Stimulated activated CD4-positive, alpha-beta T cell treated with anti-CD3 and anti-CD28 coated beads, Interleukin-15, amount 100 ng/mL, for 48 hours (primary cell): Measurements from ENCODE around the gene MYORG.

ENCODE experiments used
- DNase-seq, 2 donors: peaks; one replicate each; pipeline ENCODE4 v3.0.0-alpha.2; 2020; ENCODE audit warnings: low read depth in 2 of 2

MYORG gene

DNA sequence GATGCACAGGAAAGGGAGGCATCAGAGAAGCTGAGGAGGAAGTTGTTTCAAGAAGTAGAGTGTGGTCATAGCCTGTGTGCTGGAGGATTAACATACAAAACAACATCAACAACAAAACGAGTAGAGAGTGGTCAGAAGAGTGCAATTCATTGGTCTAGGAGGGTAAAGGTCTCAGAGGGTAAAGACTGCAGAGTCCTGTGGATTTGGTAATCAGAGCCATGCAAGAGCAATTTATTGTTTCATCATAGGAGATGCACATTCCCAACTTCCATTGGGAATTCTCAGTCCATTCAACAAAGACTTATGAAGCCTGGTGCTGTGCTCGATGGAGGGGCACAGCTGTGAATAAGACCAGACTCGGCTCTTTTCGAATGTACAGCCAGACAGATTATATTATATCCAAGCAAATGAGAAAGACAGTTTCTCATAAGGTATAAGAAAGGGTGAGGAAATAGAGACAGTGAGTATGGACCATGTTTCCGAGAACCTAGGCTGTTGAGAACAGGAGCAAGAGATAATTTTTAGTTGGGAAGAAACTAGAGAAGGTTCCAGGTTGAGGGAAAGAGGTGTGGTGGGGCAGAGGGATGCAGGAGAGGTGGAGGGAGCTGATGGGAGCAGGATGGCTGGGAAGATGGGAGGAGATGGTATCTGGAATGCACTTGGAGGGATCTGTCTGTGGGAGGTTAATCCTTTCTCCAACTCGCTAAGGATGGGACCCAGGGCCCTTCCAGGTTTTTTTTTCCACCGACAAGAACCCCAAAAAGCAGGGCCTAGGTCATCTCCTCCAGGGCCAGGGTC is 7.9 kb upstream of the MYORG start:
- DNase-seq: no peak

DNA sequence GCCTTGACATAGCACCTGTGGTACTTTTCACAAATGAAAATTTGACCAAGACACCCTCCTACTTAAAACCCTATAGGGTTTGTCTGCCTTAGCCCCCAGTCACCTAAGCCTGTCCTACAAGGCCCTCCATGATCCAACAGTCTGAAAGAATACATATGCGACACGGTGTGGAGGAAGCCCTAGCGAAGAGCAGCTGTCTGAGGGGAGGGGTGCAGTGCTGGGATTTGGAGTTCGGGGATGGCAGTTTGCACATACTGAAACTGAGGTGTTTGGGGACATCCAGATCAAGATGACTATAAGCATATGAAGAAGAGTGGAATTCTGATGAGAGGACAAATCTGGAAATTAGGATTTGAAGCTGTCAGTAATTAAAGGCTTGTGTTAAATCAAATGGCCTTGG is 7.2 kb upstream of the MYORG start:
- DNase-seq: no peak

DNA sequence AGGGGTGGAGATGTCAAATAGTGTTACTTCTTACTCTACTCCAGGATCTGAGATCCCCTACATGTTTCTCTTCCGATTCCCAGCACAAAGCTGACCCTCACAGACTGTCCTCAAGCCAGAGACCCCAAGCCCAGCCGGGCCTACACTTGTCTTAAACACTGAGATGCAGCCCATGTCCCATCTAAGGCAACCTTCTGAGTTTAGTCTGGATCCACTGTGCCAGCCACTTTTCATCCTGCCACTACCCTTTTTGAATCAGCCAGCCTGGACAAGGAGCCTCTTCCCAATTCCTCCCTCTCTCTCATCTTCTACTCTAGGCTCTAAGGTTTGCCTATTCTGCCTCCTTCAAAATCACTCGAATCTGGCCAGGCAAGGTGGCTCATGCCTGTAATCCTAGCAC is 6.2 kb upstream of the MYORG start:
- no peak for DNase-seq

DNA sequence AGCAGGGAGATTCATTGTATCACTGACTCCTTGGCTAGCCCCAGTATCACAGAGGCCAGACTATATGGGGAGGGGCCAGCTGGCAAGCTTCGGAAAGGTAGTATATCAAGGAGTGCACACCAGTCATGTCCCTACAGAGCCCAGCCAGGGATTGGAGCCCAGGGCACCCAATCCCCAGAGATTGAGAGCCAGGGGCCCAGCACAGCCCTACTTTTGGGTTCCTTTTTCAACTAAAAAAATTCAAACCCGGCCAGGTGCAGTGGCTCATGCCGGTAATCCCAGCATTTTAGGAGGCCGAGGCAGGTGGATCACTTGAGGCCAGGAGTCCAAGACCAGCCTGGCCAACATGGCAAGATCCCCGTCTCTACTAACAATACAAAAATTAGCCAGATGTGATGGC is 5.4 kb upstream of the MYORG start:
- DNase-seq: no peak

DNA sequence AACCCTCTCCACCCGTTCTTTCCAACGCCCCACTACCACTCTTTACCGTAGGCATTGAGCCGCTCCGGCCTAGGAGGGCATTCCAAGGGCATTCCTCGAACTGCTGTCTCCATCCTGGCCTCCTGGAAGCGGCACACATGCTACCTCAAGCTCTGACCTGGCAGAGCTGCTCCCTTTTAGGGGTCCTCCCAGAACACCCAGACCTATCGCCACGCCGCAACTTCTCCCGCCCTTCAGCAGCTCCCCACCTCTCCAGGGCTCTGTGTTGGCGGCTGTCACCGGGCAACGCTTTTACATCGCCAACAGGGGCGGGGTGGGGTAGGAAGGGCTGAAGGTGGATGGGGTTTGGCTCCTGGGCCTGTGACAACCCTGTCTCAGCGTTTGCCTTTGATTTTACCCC is 4.6 kb upstream of the MYORG start:
- DNase-seq: no peak

DNA sequence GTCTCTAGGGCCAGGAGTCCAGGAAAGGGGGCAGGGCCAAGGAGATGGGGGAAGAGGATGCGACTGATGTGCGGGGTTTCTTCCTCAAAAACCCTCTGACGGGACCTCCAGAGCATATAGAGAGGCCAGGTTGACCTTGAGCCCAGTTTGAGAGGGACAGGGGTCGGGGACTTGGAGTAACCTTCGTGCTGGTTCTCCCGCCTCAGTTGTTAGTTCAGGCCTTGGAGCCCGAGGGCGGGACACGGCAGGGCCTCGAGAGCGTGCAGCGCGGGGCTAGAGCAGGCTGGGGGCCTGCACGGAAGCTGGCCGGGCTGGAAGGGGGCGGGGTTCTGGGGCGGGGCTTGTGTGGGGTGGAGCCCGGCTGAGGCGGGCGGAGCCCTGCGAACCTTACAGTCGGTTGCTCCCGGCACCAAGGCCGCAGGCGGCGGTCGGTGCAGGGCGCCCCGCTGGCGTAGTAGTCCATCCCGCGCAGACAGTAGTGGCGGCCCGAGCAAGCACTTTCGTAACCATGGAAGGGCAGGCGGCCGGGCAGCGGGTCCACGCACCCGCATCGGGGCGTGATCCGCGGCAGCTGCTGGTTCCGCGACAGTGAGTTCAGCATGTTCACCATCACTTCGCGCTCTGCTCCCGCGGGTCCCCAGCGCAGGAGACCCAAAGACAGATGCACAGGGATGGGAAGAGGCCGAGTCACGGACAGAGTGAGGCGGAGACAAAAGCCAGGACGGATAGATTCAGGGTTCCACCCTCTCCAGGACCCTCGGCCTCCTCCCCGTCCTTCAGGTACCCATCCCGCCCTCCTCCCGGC is 4.0 kb upstream of the MYORG start:
- DNase-seq: peak; percentile 54 to 72

DNA sequence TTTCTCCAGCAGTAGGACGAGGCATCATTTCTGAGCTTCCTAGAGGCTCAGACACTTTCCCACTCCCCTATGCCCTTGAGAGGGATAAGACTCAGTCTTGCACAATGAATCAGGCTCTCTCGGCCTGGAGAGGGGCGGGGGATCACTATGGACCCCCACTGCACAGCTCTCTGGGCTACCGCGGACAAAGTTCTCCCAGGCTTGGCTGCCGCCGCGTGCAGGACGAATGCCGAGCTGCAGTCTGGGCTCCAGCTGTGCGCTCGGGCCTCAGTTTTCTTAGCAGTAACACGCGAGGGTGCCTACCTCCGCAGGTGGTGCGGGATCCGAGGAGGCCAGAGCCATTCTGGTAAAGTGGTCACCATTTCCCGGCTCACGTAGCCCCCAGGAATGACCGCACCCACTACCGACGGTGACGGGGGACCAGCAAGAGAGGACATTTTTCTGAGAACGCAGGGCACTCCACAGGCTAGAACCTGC is 3.4 kb upstream of the MYORG start:
- no peak for DNase-seq

DNA sequence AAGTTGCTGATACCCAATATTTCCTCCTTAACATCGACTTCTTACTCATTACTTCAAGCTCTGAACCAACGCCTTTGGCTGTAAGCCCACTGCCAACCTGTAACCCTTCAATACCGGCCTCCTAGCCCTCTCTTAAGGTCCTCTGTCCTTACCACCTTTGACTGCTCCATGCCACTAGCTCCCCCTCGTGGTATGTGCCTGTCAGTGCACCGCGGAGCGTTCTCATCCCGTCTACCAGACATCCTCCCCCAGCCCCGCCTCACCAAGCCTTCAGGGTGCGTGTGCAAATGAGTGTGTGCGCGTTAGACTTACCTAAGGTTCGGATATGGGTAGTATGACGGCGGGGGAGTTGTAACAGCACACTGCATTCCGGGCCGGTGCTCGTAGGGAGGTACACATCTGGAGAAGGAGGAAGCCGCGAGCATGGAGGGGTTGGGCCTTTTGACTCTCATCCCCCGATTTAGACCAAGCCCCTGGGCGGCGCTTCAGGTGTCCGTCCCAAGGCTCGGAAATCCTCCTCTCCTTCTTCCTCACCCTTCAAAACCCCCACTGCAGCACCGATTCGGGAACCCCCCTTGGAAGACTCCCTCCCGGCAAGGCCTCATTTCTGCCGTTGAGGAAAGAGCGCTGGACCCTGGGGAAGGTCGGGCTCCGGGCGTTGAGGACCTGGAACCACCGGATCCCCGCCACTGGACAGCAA is 2.8 kb upstream of the MYORG start:
- DNase-seq: peak; percentile 83 to 91

DNA sequence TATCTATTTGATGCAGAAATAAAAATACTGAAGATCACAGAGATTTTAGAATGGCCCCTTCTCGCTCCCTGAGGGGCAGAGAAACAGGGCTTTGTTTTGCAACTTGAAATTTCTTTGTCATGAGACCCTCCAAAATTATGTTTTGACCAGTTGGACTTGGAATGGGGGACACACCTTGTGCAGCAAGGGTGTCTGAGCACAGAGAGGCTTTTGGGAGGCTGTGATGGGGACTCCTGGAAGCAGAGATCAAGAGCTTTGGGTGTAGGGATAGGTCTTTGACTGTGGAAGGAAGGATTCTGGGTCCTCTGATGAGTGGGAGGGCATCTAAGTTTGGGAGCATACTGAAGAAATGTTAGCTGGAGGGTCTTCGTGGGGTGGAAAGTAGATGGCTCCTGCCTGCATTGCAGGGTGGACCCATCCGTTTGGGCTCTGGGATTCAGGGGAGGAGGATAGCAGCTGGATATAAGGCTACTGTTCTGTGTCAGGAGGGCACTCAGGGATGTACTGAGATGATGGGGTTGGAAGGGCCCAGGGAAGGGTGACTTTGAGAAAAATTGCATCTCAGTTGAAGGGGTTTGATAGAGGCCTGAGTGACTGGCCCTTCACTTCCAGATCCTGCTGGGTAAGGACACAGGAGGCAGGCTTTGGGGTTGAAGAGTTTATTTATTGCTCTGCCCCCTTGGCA is 1.8 kb upstream of the MYORG start:
- no peak for DNase-seq

DNA sequence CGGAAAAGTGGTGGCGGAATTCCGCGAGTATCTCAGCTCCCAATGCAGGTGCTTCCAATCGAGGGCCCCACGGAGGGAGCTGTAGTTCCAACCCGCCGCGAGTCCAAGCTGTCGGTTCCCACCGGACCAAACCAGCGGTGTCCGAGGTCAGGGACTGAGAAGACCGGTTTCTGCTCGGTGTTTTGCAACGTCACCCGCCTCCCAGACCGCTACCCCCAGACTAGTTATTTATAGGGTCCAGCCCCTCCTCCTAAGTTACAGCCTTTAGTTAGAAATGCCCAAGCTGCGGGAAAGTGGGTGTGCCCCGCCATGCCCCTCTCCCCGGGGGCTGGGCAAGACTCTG is 677 bp upstream of the MYORG start:
- DNase-seq: no peak

DNA sequence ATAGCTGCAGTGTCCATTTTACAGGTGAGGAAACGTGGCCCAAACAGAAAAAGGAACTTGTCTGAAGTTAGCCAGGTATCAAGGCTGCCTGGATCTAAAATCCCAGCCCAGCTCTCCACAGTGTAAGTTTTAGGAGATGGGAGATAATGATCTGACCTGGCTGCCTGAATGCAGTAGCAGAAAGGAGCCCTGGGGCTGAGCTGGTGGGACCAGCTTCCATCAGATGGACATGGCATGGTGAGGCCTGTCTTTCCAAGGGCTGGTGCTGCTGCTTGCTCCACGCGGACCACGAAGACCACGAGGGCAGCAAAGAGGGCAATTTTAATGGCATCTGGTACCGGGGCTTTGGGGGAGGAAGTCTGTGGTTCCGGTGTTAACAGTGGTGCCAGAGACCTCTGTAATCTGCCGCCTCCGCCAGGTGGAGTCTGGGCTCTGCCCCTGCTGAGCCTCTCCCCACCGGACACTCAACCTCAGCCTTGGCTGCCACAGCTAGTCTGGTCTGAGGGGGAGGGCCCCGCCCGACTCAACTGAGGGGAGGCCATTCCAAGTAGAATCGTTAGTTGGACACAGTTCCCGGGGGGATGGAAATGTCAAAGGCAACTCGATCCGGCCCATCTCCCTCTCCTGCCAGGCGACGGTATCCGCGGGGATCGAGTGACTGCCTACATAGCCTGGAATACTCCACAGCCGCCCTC is 650 bp downstream of the MYORG start:
- no peak for DNase-seq

DNA sequence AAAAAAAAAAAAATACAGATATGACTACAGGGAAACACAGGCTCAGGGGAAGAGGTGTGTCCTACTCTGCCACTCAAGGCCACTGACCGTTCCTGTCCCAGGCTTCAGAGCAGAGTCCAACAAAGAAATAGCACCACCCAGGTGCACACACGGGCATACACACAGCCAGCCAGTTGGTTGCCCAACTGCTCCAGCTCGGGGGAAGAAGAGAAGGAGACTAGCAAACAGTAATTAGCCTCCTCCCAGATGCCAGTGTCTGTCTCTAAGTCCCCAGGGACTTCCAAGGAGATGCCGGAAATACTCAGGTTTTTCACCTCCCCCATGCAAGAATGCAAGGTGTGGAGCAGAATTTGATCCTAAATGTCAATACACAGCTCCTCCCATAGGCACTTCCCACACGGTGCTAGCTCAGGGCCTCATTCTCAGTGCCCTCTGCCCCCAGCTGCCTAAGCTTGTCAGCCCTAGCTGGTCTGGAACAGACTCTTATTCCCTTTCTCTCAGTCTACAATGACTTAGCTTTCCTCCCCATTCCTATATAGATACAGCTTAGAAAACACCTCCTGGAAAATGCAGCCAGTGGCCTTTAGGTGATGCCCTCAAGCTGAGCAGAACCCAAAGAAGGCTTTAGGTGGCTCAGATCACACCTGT is 1.7 kb downstream of the MYORG start:
- DNase-seq: no peak

DNA sequence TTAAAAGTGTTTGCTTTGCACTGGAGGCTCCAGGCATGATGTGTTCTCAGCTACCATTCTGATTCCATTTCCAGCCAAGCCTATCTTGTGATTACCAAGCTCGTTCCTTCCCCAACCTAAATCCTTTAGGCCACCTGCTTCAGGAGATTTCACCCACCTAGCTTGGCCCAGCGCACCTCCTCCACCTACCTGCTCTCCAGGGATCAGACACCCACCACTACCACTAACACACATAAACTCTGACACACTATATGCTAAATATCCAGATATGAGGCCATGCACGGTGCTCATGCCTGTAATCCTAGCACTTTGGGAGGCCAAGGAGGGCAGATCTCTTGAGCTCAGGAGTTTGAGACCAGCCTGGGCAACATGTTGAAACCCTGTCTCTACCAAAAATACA is 2.4 kb downstream of the MYORG start:
- no peak for DNase-seq

DNA sequence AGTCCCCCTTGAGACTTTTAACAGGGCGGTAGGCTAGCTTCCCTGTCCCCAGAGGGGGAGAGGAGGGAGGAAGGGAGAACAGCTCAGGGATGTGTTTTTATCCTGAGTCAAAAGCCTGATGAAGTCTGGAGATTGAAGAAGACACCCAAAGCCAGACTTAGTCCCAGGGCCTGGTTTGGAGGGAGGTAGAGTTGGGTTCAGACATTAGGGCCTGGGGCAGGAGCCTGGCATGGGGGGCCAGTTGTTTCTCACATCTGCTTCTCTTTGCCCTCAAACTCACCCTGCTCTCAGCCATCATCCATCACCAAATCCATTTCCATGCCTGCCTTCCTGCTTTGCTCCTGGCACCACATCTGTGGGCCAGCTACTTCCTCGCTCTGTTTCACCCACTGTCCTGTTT is 2.9 kb downstream of the MYORG start:
- no peak for DNase-seq

DNA sequence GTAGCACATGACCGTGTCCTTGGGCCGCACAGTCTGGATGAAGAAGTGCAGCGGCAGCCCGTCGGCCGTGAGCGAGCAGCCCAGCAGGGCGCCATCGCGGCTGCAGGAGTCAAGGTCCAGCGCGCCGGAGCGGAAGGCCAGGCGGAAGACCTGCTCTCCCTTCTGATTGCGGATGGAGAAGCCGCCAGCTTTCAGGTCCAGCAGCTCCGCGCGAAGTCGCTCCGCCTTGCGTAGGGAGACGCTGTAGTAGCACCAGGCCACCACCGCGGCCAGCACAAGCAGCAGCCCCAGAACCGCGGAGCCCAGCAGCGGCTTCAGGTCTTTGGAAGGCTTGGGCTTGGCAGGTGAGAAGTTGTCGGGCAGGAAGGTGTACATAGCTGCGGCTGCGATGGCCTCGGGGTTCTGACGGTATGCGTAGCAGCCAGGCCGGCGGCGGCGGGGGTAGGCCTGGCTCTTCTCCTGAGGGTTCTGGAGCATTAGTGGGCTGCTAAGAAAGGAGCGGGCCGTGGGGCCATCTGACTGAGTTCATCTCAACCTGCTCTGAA is 4.2 kb downstream of the MYORG start:
- no peak for DNase-seq

DNA sequence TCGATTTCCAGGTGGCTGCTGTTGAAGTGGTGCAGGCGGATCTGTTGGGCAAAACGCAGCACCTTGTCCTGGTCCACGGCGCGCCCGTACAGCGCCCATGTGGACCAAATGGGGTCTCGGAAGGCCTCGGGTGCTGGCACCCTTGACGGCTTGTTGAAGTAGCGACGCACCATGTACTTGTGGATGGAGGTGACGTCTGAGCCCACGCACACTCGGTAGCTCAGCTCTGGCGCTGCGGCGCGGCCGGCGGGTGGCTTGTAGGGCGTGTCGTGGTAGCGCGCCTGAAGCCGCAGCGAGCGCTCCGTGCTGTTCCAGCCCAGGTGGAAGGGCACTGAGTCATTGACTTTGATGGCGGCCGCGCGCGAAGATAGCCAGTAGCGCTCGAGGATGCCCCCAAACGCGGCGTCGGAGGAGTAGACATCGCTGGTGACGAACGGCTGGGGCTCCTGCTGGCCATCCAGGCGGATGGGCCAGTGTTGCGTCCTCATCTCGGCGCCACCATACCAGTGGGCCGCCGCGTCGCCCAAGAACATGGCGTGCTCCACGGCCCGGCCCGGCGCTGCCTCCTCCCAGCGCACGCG is 4.7 kb downstream of the MYORG start:
- no peak for DNase-seq

DNA sequence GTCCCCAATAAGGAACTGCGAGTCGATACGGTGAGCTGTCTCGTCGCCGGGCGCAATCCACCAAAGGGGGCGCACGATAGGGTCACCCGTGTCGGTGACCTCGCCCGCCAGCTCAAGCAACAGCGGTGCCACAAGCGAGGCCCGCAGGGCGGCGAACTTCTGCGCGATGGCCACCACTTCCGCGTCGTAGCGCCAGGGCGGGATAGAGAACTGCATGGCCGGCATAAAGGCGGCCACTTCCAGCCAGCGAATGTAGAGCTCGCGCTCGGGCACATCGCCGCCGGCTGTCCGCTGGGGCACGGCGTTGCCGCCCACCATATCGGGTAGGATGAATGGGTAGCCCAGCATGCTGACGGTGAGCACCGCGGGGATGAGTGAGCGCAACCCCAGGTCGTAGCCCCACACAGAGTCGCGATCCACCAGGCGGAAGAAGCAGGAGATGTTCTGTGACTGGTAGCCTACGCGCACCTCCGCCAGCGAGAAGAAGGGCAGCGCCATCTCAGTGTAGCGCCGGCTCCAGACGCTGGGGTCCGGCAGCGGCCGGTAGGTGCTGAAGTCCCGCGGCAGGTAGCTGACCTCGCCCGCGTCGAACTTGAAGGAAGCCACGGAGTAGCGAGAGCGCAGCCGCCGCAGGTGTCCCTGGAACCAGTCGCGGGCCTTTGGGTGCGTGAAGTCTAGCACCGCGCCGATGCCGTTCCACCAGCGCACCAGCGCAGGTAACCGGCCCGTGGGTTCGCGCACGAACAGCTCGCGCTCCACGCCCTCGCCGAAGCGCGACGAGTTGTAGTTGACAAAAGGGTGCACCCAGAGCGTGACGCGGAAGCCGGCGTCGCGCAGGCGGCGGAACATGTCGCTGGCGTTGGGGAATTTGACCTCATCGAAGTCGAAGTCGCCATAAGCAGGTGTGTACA is 5.5 kb downstream of the MYORG start:
- no peak for DNase-seq

DNA sequence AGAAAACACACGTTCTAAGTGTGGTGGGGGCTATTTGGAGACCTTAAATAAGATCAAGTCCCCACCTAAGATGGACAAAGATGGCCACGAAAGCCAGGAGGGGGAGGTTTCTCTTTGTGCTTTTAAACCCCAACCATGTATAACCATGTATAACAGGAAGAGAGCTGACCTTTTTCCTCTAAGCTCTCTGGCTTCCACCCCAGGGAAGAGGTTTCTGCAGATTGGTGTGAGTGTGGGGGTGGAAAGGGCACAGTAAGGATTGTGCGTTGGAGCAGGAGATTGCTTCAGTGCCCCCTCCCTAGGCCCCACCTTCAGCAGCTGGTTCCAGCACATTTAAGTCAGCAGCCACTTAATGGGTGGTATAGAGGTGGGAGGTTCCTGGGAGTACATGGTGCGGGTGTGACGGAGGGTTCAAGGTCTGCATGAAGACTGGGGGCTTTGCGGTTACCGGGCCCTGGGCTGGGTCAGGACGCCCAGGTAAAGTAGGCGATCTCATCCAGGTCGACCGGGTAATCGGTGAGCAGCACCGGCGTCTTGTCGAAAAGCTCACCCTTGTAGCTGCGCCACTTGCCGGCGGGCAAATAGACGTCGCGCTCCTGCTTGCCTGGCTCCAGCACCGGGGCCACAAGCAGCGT is 6.2 kb downstream of the MYORG start:
- no peak for DNase-seq

DNA sequence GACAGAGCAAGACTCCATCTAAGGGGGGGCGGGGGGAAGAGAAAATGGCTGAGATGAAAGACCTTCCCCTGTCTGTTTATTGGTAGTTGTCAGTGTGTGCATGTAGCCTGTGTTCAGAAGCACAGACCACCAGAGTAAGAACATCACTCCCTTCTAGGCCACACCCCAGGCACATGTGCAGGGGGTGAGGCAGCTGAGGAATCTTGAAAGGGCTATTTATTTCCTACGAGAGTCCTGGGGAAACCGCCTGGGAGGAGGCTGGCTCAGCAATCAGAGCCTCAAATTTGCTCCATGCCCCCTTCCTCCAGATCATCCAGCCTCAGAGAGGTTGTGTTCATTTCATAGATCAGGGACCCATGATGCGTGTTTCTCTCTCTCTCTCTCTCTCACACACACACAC is 7.1 kb downstream of the MYORG start:
- DNase-seq: no peak
